Skeletal muscle satellite cell (primary cell): ENCODE results near the gene FBXO28.

Experiments used
- H3K27me3 ChIP-seq: 2 replicates; pipeline ENCODE4 v1.7.0; 2013; ENCODE audit warnings: low read length; ENCODE audit not compliant: control insufficient read depth, insufficient read depth
- H3K36me3 ChIP-seq: 2 replicates; pipeline ENCODE4 v1.7.0; 2013; ENCODE audit warnings: mild to moderate bottlenecking, control low read depth, low read length; ENCODE audit not compliant: insufficient read depth
- H3K4me1 ChIP-seq: 2 replicates; pipeline ENCODE4 v1.7.0; 2013; ENCODE audit warnings: low read length; ENCODE audit not compliant: control insufficient read depth, insufficient read depth
- H3K4me2 ChIP-seq: 2 replicates; pipeline ENCODE4 v1.7.0; 2013; ENCODE audit warnings: mild to moderate bottlenecking, low read length
- H3K4me3 ChIP-seq: 2 replicates; pipeline ENCODE4 v1.7.0; 2013; ENCODE audit warnings: low read length
- H3K9ac ChIP-seq: 2 replicates; pipeline ENCODE4 v1.7.0; 2013; ENCODE audit warnings: mild to moderate bottlenecking, low read depth, low read length, moderate library complexity
- H3K9me3 ChIP-seq: replicated peaks from 2 replicates; pipeline ENCODE4 v1.7.0; 2013; ENCODE audit warnings: mild to moderate bottlenecking, control low read depth, low read length

FBXO28 gene

GRCh38 chr1:224124220-224124619 is 10.3 kb downstream of the FBXO28 start:
- peaks cover 12% of the 10 kb centered on the region for H3K4me1 ChIP-seq
- H3K27me3 ChIP-seq: no peaks in the 10 kb centered on the region
- no peak overlapping the region for H3K4me3 ChIP-seq
- H3K36me3 ChIP-seq: peaks cover 12% of the 10 kb centered on the region
- H3K9ac ChIP-seq: no peak overlapping the region
- H3K4me2 ChIP-seq: no peak overlapping the region
- no peaks in the 10 kb centered on the region for H3K9me3 ChIP-seq

- peaks cover 30% of the 10 kb centered on the region for H3K36me3 ChIP-seq
- H3K9ac ChIP-seq: no peak overlapping the region
- peaks cover 12% of the 10 kb centered on the region for H3K4me1 ChIP-seq
- no peak overlapping the region for H3K4me2 ChIP-seq
- H3K9me3 ChIP-seq: no peaks in the 10 kb centered on the region
- no peaks in the 10 kb centered on the region for H3K27me3 ChIP-seq
- H3K4me3 ChIP-seq: no peak overlapping the region
Measured at GRCh38 chr1:224127925-224128819, 14.3 kb downstream of the FBXO28 start.

GRCh38 chr1:224131253-224131652 is 17.3 kb downstream of the FBXO28 start:
- H3K4me2 ChIP-seq: no peak overlapping the region
- H3K9me3 ChIP-seq: no peaks in the 10 kb centered on the region
- H3K9ac ChIP-seq: no peak overlapping the region
- no peak overlapping the region for H3K4me3 ChIP-seq
- peaks cover 33% of the 10 kb centered on the region for H3K36me3 ChIP-seq
- peaks cover 5% of the 10 kb centered on the region for H3K4me1 ChIP-seq
- H3K27me3 ChIP-seq: no peaks in the 10 kb centered on the region

- Histone ChIP-seq H3K27me3 (no peaks in the 10 kb centered on the region), H3K4me2 (no peak overlapping the region), H3K9ac (no peak overlapping the region), H3K4me3 (no peak overlapping the region), H3K36me3 (peaks cover 34% of the 10 kb centered on the region), H3K4me1 (peaks cover 1% of the 10 kb centered on the region), H3K9me3 (no peaks in the 10 kb centered on the region)
Measured at GRCh38 chr1:224132901-224133300, 19.0 kb downstream of the FBXO28 start.

GRCh38 chr1:224133741-224134299 is 19.9 kb downstream of the FBXO28 start:
- Histone ChIP-seq H3K36me3 (peaks cover 37% of the 10 kb centered on the region), H3K4me3 (no peak overlapping the region), H3K4me1 (no peaks in the 10 kb centered on the region), H3K4me2 (no peak overlapping the region), H3K9ac (no peak overlapping the region), H3K27me3 (no peaks in the 10 kb centered on the region), H3K9me3 (no peaks in the 10 kb centered on the region)

GRCh38 chr1:224137518-224137917 is 23.6 kb downstream of the FBXO28 start:
- H3K9ac ChIP-seq: no peak overlapping the region
- no peaks in the 10 kb centered on the region for H3K27me3 ChIP-seq
- no peak overlapping the region for H3K4me3 ChIP-seq
- no peaks in the 10 kb centered on the region for H3K9me3 ChIP-seq
- peaks cover 18% of the 10 kb centered on the region for H3K36me3 ChIP-seq
- no peaks in the 10 kb centered on the region for H3K4me1 ChIP-seq
- H3K4me2 ChIP-seq: no peak overlapping the region

- peaks cover 11% of the 10 kb centered on the region for H3K36me3 ChIP-seq
- no peak overlapping the region for H3K9ac ChIP-seq
- no peak overlapping the region for H3K4me2 ChIP-seq
- no peaks in the 10 kb centered on the region for H3K27me3 ChIP-seq
- H3K4me3 ChIP-seq: no peak overlapping the region
- H3K9me3 ChIP-seq: no peaks in the 10 kb centered on the region
- H3K4me1 ChIP-seq: no peaks in the 10 kb centered on the region
Measured at GRCh38 chr1:224138198-224138597, 24.3 kb downstream of the FBXO28 start.

GRCh38 chr1:224141693-224142092 is 27.8 kb downstream of the FBXO28 start:
- H3K4me1 ChIP-seq: no peaks in the 10 kb centered on the region
- no peak overlapping the region for H3K9ac ChIP-seq
- peaks cover 8% of the 10 kb centered on the region for H3K36me3 ChIP-seq
- no peaks in the 10 kb centered on the region for H3K27me3 ChIP-seq
- no peak overlapping the region for H3K4me3 ChIP-seq
- no peaks in the 10 kb centered on the region for H3K9me3 ChIP-seq
- no peak overlapping the region for H3K4me2 ChIP-seq

GRCh38 chr1:224149709-224150108 is 35.8 kb downstream of the FBXO28 start:
- H3K36me3 ChIP-seq: peaks cover 4% of the 10 kb centered on the region
- H3K27me3 ChIP-seq: no peaks in the 10 kb centered on the region
- H3K4me1 ChIP-seq: no peaks in the 10 kb centered on the region
- H3K9me3 ChIP-seq: no peaks in the 10 kb centered on the region
- H3K9ac ChIP-seq: no peak overlapping the region
- H3K4me2 ChIP-seq: no peak overlapping the region
- no peak overlapping the region for H3K4me3 ChIP-seq

- Histone ChIP-seq H3K4me3 (no peak overlapping the region), H3K36me3 (peaks cover 8% of the 10 kb centered on the region), H3K27me3 (no peaks in the 10 kb centered on the region), H3K9ac (no peak overlapping the region), H3K4me1 (no peaks in the 10 kb centered on the region), H3K4me2 (no peak overlapping the region), H3K9me3 (no peaks in the 10 kb centered on the region)
Measured at GRCh38 chr1:224151117-224151516, 37.2 kb downstream of the FBXO28 start.

GRCh38 chr1:224157316-224157715 is 43.4 kb downstream of the FBXO28 start:
- H3K4me2 ChIP-seq: no peak overlapping the region
- no peak overlapping the region for H3K9ac ChIP-seq
- no peaks in the 10 kb centered on the region for H3K27me3 ChIP-seq
- no peak overlapping the region for H3K4me3 ChIP-seq
- no peaks in the 10 kb centered on the region for H3K9me3 ChIP-seq
- peaks cover 45% of the 10 kb centered on the region for H3K36me3 ChIP-seq
- H3K4me1 ChIP-seq: no peaks in the 10 kb centered on the region

- H3K36me3 ChIP-seq: peaks cover 41% of the 10 kb centered on the region
- no peak overlapping the region for H3K4me2 ChIP-seq
- H3K9ac ChIP-seq: no peak overlapping the region
- H3K4me3 ChIP-seq: no peak overlapping the region
- no peaks in the 10 kb centered on the region for H3K9me3 ChIP-seq
- H3K27me3 ChIP-seq: no peaks in the 10 kb centered on the region
- H3K4me1 ChIP-seq: no peaks in the 10 kb centered on the region
Measured at GRCh38 chr1:224159541-224159940, 45.6 kb downstream of the FBXO28 start.
